IMR-90 (cell line): Measurements from ENCODE around the gene MARCHF3. TPM values are rescaled to one million over a fixed set of nuclear protein-coding genes. Genes with fewer than 3 reads are reported as not detected.

Experiments used
- ATAC-seq: fragments of 200-7000 bp; cut with Tn5 transposase; 2 replicates; pipeline ENCODE4 v1.9.1; 2020; ENCODE audit warnings: low read depth, mild to moderate bottlenecking, moderate library complexity
- BruUV-seq: library from RNA; stranded (reverse); fragments of 400-500 nt; replicated peaks from 2 replicates; lab custom pipeline; 2021; lab: Mats Ljungman, UMichigan
- CTCF ChIA-PET: fragments of 300-600 bp; formaldehyde crosslinking; extraction: SDS; loops from one replicate; lab custom pipeline; 2021; ENCODE audit warnings: antibody characterized with exemption; lab: Yijun Ruan, JAX
- POLR2A ChIA-PET: fragments of 300-600 bp; sonication (Branson Sonifier 250); formaldehyde crosslinking; loops from one replicate; lab custom pipeline; 2022; ENCODE audit warnings: antibody characterized with exemption; ENCODE audit not compliant: unreplicated experiment; lab: Charles Lee
- DNase-seq: peaks from one replicate; pipeline ENCODE4 v3.0.0; 2013
- H2AFZ ChIP-seq: replicated peaks from 2 replicates; pipeline ENCODE3; 2013; ENCODE audit warnings: low read length, mild to moderate bottlenecking; ENCODE audit not compliant: poor library complexity
- H2AK5ac ChIP-seq: 2 replicates; pipeline ENCODE4 v1.6.1; 2013; ENCODE audit warnings: low read depth, low read length, inconsistent platforms
- H2AK9ac ChIP-seq: replicated peaks from 2 replicates; pipeline ENCODE3; 2013; ENCODE audit warnings: mild to moderate bottlenecking, low read depth, low read length, moderate library complexity; ENCODE audit not compliant: poor library complexity
- H2BK120ac ChIP-seq: 2 replicates; pipeline ENCODE4 v1.6.1; 2013; ENCODE audit warnings: low read depth, low read length, inconsistent platforms
- H2BK15ac ChIP-seq: 3 replicates; pipeline ENCODE4 v1.6.1; 2013; ENCODE audit warnings: low read depth, low read length, inconsistent platforms
- H2BK20ac ChIP-seq: 2 replicates; pipeline ENCODE4 v1.6.1; 2013; ENCODE audit warnings: low read depth, mild to moderate bottlenecking, inconsistent platforms, low read length, moderate library complexity
- H2BK5ac ChIP-seq: 2 replicates; pipeline ENCODE4 v1.6.1; 2013; ENCODE audit warnings: mild to moderate bottlenecking, low read depth, low read length, inconsistent platforms; ENCODE audit not compliant: poor library complexity, severe bottlenecking
- H3K14ac ChIP-seq: replicated peaks from 2 replicates; pipeline ENCODE4 v1.6.1; 2013; ENCODE audit warnings: low read depth, low read length, inconsistent platforms
- H3K18ac ChIP-seq: 2 replicates; pipeline ENCODE4 v1.6.1; 2013; ENCODE audit warnings: low read depth, low read length, control low read depth
- H3K23ac ChIP-seq: 2 replicates; pipeline ENCODE4 v1.6.1; 2013; ENCODE audit warnings: low read depth, low read length, inconsistent platforms
- H3K27ac ChIP-seq: 2 replicates; pipeline ENCODE4 v1.5.1; 2013; ENCODE audit warnings: mild to moderate bottlenecking, control low read depth, low read length; ENCODE audit not compliant: insufficient read depth
- H3K27me3 ChIP-seq: 2 replicates; pipeline ENCODE4 v1.6.1; 2013; ENCODE audit warnings: low read length; ENCODE audit not compliant: control insufficient read depth, insufficient read depth
- H3K36me3 ChIP-seq: 2 replicates; pipeline ENCODE4 v1.6.1; 2013; ENCODE audit warnings: low read length, mixed read lengths; ENCODE audit not compliant: control insufficient read depth, insufficient read depth
- H3K4ac ChIP-seq: 2 replicates; pipeline ENCODE4 v1.6.1; 2013; ENCODE audit warnings: low read depth, low read length, inconsistent platforms
- H3K4me1 ChIP-seq: 2 replicates; pipeline ENCODE4 v1.6.1; 2013; ENCODE audit warnings: low read length, mixed read lengths; ENCODE audit not compliant: control insufficient read depth, insufficient read depth
- H3K4me2 ChIP-seq: 2 replicates; pipeline ENCODE4 v1.6.1; 2013; ENCODE audit warnings: low read depth, mild to moderate bottlenecking, control low read depth, low read length, moderate library complexity
- H3K4me3 ChIP-seq: 2 replicates; pipeline ENCODE4 v1.5.1; 2013; ENCODE audit warnings: low read depth, mild to moderate bottlenecking, control low read depth, low read length, moderate library complexity; ENCODE audit not compliant: insufficient read depth
- H3K56ac ChIP-seq: 2 replicates; pipeline ENCODE4 v1.6.1; 2013; ENCODE audit warnings: low read length, inconsistent platforms; ENCODE audit not compliant: insufficient read depth; ENCODE audit errors: extremely low read depth
- H3K79me1 ChIP-seq, 2 experiments: 2 replicates each; pipeline ENCODE4 v1.6.1; 2013; ENCODE audit warnings: low read length in 2 of 2, inconsistent platforms in 1 of 2, low read depth in 1 of 2
- H3K9ac ChIP-seq: 2 replicates; pipeline ENCODE4 v1.6.1; 2013; ENCODE audit warnings: low read depth, low read length, control low read depth
- H3K9me1 ChIP-seq: 2 replicates; pipeline ENCODE4 v1.6.1; 2013; ENCODE audit warnings: low read length, inconsistent platforms; ENCODE audit not compliant: insufficient read depth
- H3K9me3 ChIP-seq: 2 replicates; pipeline ENCODE4 v1.6.1; 2013; ENCODE audit warnings: low read length; ENCODE audit not compliant: control insufficient read depth, insufficient read depth
- H4K20me1 ChIP-seq: 2 replicates; pipeline ENCODE4 v1.6.1; 2013; ENCODE audit warnings: low read length, inconsistent platforms; ENCODE audit not compliant: insufficient read depth
- H4K5ac ChIP-seq: 2 replicates; pipeline ENCODE4 v1.6.1; 2013; ENCODE audit warnings: mild to moderate bottlenecking, low read depth, low read length, control low read depth
- H4K8ac ChIP-seq, 2 experiments: 2 replicates each; pipeline ENCODE4 v1.6.1; 2013; ENCODE audit warnings: low read depth in 2 of 2, low read length in 2 of 2, control low read depth in 1 of 2, inconsistent platforms in 1 of 2
- H4K91ac ChIP-seq: 2 replicates; pipeline ENCODE4 v1.6.1; 2013; ENCODE audit warnings: low read depth, low read length, inconsistent platforms; ENCODE audit not compliant: insufficient read depth
- BHLHE40 ChIP-seq: fragments of 150-350 bp; IDR thresholded peaks from 2 replicates; pipeline ENCODE4 v1.6.1; 2016; ENCODE audit warnings: mild to moderate bottlenecking, low read depth, low read length
- CEBPB ChIP-seq: IDR thresholded peaks from 2 replicates; pipeline ENCODE4 v1.6.1; 2012; ENCODE audit warnings: low read depth, low read length, improper control_type of control experiment
- CHD1 ChIP-seq: IDR thresholded peaks from 2 replicates; pipeline ENCODE4 v1.6.1; 2012; ENCODE audit warnings: low read depth, low read length, improper control_type of control experiment
- FOS ChIP-seq: fragments of 150-350 bp; IDR thresholded peaks from 2 replicates; pipeline ENCODE4 v1.6.1; 2016; ENCODE audit warnings: low read depth, low read length
- MAFK ChIP-seq: IDR thresholded peaks from 2 replicates; pipeline ENCODE4 v1.6.1; 2012; ENCODE audit warnings: low read depth, low read length, improper control_type of control experiment
- MAZ ChIP-seq: IDR thresholded peaks from 2 replicates; pipeline ENCODE4 v1.6.1; 2012; ENCODE audit warnings: low read depth, mild to moderate bottlenecking, low read length, improper control_type of control experiment, moderate library complexity, borderline replicate concordance
- MXI1 ChIP-seq: IDR thresholded peaks from 2 replicates; pipeline ENCODE4 v1.6.1; 2012; ENCODE audit warnings: low read depth, mild to moderate bottlenecking, low read length, moderate library complexity, borderline replicate concordance
- NFE2L2 ChIP-seq: fragments of 150-350 bp; IDR thresholded peaks from 2 replicates; pipeline ENCODE4 v1.6.1; 2016; ENCODE audit warnings: low read depth, mild to moderate bottlenecking, low read length
- POLR2A ChIP-seq: IDR thresholded peaks from 2 replicates; pipeline ENCODE4 v1.6.1; 2012; ENCODE audit warnings: mild to moderate bottlenecking, low read depth, low read length
- RAD21 ChIP-seq: IDR thresholded peaks from 2 replicates; pipeline ENCODE4 v1.6.1; 2012; ENCODE audit warnings: low read length, improper control_type of control experiment
- RCOR1 ChIP-seq: IDR thresholded peaks from 2 replicates; pipeline ENCODE4 v1.6.1; 2012; ENCODE audit warnings: mild to moderate bottlenecking, low read length, improper control_type of control experiment; ENCODE audit not compliant: insufficient replicate concordance
- RFX5 ChIP-seq: IDR thresholded peaks from 2 replicates; pipeline ENCODE4 v1.8.0; 2012; ENCODE audit warnings: low read depth, mild to moderate bottlenecking, low read length, moderate library complexity
- SMC3 ChIP-seq: fragments of 150-350 bp; IDR thresholded peaks from 2 replicates; pipeline ENCODE4 v1.6.1; 2016; ENCODE audit warnings: low read depth, mild to moderate bottlenecking, antibody characterized with exemption, low read length, moderate library complexity
- WGBS, 2 experiments: methylation state at CpG; one replicate each; pipeline versions ENCODE4 v1.1.5 to v1.1.7; 2013; ENCODE audit warnings: missing lambda C conversion rate in 2 of 2; ENCODE audit not compliant: insufficient read length in 1 of 2; ENCODE audit errors: extremely low coverage in 2 of 2; 5-methylcytosine and 5-hydroxymethylcytosine counted together
- dilution Hi-C: fragments of 300-500 bp; cut with HindIII; formaldehyde crosslinking; loops from one replicate; pipeline ENCODE4 v1.14.3; 2018; ENCODE audit warnings: low sequenced_read_pairs; ENCODE audit not compliant: unreplicated experiment
- in situ Hi-C: fragments of 300-500 bp; cut with MboI; formaldehyde crosslinking; loops from 3 replicates; pipeline ENCODE4 v1.14.3; 2019; ENCODE audit warnings: low sequenced_read_pairs, inconsistent platforms, mixed read lengths
- intact Hi-C: fragments of 100-400 bp; cut with micrococcal nuclease; formaldehyde crosslinking; loops from 2 replicates; pipeline ENCODE4 v1.10.0; 2022
- polyA plus RNA-seq, 3 experiments: library from polyadenylated mRNA; depleted of rRNA; stranded (reverse); fragments of >200 nt; gene quantifications; 2 replicates each; pipeline ENCODE4 v1.2.3, GENCODE V29; 2012; ENCODE audit warnings: low replicate concordance in 1 of 3
- total RNA-seq: library from RNA; depleted of rRNA; stranded (reverse); fragments of >200 nt; gene quantifications from 2 replicates; pipeline ENCODE4 v1.2.3, GENCODE V29; 2012
- TF ChIP-seq, protein P1 (sequence below): fragments of 150-350 bp; IDR thresholded peaks from 2 replicates; pipeline ENCODE4 v1.6.1; 2016; ENCODE audit warnings: low read depth, mild to moderate bottlenecking, low read length, moderate library complexity, borderline replicate concordance
- TF ChIP-seq, protein P2 (sequence below): conservative IDR thresholded peaks from 2 replicates; pipeline ENCODE4 v1.5.1; 2012; ENCODE audit warnings: mild to moderate bottlenecking, low read depth, low read length, improper control_type of control experiment
- TF ChIP-seq, protein P3 (sequence below): fragments of 150-350 bp; IDR thresholded peaks from 2 replicates; pipeline ENCODE4 v1.6.1; 2017; ENCODE audit warnings: mild to moderate bottlenecking, antibody characterized with exemption, low read length, low read depth

Gene MARCHF3
- total and polyA plus RNA-seq, 2 of the 4 experiments (the other 2 are of a cell fraction), result 11.2 to 18.8 TPM

DNA sequence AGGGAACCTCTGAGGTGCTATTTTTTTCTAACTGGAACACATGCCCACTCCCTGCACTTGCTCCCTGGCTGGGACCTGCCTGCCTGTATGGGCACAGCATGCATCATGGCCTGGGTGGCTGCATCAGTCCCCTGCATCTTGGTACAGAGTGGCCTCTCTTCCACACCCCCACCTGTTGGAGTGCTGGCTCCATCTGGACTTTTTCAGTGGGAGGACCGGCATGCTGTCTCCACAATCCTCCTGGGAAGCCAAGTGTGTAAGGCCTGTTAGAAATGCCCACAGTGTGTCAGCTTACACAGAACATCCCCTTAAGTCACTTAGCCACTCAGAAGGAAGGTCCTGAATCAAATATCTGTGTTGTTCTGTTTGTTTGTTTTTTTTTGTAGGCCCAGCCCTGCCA is 102.9 kb downstream of the MARCHF3 start:
- H3K9me3 ChIP-seq, result no peaks in the 10 kb centered on the region
- intact Hi-C loops (no loop called here), dilution Hi-C loops (no loop called here), in situ Hi-C loops (no loop called here)
- H4K5ac ChIP-seq, result no peak overlapping the region
- no peak overlapping the region for H3K56ac ChIP-seq
- H4K8ac ChIP-seq, result no peak overlapping the region
- H2AK9ac ChIP-seq, result no peak overlapping the region
- H3K18ac ChIP-seq, result no peak overlapping the region
- peaks cover 2% of the 10 kb centered on the region for H3K4me1 ChIP-seq
- no peak overlapping the region for H4K91ac ChIP-seq
- TF ChIP-seq CEBPB (no peak), RAD21 (no peak), SMC3 (no peak), POLR2A (no peak), MAZ (no peak), RFX5 (no peak), FOS (no peak), CHD1 (no peak), NFE2L2 (no peak), RCOR1 (no peak), MAFK (no peak), BHLHE40 (no peak), MXI1 (no peak)
- TF ChIP-seq, protein P1, sequence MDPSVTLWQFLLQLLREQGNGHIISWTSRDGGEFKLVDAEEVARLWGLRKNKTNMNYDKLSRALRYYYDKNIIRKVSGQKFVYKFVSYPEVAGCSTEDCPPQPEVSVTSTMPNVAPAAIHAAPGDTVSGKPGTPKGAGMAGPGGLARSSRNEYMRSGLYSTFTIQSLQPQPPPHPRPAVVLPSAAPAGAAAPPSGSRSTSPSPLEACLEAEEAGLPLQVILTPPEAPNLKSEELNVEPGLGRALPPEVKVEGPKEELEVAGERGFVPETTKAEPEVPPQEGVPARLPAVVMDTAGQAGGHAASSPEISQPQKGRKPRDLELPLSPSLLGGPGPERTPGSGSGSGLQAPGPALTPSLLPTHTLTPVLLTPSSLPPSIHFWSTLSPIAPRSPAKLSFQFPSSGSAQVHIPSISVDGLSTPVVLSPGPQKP, result no peak
- TF ChIP-seq, protein P2, sequence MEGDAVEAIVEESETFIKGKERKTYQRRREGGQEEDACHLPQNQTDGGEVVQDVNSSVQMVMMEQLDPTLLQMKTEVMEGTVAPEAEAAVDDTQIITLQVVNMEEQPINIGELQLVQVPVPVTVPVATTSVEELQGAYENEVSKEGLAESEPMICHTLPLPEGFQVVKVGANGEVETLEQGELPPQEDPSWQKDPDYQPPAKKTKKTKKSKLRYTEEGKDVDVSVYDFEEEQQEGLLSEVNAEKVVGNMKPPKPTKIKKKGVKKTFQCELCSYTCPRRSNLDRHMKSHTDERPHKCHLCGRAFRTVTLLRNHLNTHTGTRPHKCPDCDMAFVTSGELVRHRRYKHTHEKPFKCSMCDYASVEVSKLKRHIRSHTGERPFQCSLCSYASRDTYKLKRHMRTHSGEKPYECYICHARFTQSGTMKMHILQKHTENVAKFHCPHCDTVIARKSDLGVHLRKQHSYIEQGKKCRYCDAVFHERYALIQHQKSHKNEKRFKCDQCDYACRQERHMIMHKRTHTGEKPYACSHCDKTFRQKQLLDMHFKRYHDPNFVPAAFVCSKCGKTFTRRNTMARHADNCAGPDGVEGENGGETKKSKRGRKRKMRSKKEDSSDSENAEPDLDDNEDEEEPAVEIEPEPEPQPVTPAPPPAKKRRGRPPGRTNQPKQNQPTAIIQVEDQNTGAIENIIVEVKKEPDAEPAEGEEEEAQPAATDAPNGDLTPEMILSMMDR, result no peak
- TF ChIP-seq, protein P3, sequence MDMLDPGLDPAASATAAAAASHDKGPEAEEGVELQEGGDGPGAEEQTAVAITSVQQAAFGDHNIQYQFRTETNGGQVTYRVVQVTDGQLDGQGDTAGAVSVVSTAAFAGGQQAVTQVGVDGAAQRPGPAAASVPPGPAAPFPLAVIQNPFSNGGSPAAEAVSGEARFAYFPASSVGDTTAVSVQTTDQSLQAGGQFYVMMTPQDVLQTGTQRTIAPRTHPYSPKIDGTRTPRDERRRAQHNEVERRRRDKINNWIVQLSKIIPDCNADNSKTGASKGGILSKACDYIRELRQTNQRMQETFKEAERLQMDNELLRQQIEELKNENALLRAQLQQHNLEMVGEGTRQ, result no peak
- H4K20me1 ChIP-seq, result no peaks in the 10 kb centered on the region
- H2BK20ac ChIP-seq, result no peak overlapping the region
- H3K14ac ChIP-seq, result no peak overlapping the region
- no TSS peak for BruUV-seq
- no peak for ATAC-seq
- H2AFZ ChIP-seq, result no peak overlapping the region
- ChIA-PET CTCF (no interaction called here), POLR2A (no interaction called here)
- H3K4ac ChIP-seq, result no peak overlapping the region
- H3K4me3 ChIP-seq, result no peak overlapping the region
- H2BK5ac ChIP-seq, result no peak overlapping the region
- H3K36me3 ChIP-seq, result no peaks in the 10 kb centered on the region
- H2BK120ac ChIP-seq, result no peak overlapping the region
- no peak overlapping the region for H2AK5ac ChIP-seq
- no peak overlapping the region for H3K27ac ChIP-seq
- no peak overlapping the region for H3K9ac ChIP-seq
- no peak overlapping the region for H2BK15ac ChIP-seq
- H3K4me2 ChIP-seq, result no peak overlapping the region
- H3K23ac ChIP-seq, result no peak overlapping the region
- no peak for DNase-seq
- WGBS, 2 experiments, result no CpG with 5 or more reads among the region's 1 CpG
- peaks cover 2% of the 10 kb centered on the region; the same call in 1 of the 2 replicates for H3K9me1 ChIP-seq
- no peaks in the 10 kb centered on the region for H3K27me3 ChIP-seq
- H3K79me1 ChIP-seq, result peaks cover 6 to 21% of the 10 kb centered on the region in 2 experiments
